Mesenchymal stem cell (in vitro differentiated cells and primary cell): ENCODE results near the gene FOXP1.

Experiments
- DNase-seq: peaks from one replicate; pipeline ENCODE4 v3.0.0-alpha.2; 2013
- H2AFZ ChIP-seq: one replicate; pipeline ENCODE4 v1.6.1; 2013; ENCODE audit warnings: low read depth, mild to moderate bottlenecking, control low read depth, inconsistent platforms, low read length, moderate library complexity
- H2AK5ac ChIP-seq: 2 replicates; pipeline ENCODE4 v1.6.1; 2013; ENCODE audit warnings: low read length, moderate library complexity, mild to moderate bottlenecking, inconsistent platforms; ENCODE audit not compliant: severe bottlenecking
- H2BK120ac ChIP-seq: one replicate; pipeline ENCODE4 v1.6.1; 2013; ENCODE audit warnings: low read depth, mild to moderate bottlenecking, inconsistent platforms, low read length, moderate library complexity
- H2BK12ac ChIP-seq, 2 experiments: one replicate each; pipeline ENCODE4 v1.6.1; 2013; ENCODE audit warnings: inconsistent platforms in 2 of 2, low read length in 2 of 2, mild to moderate bottlenecking in 2 of 2, moderate library complexity in 2 of 2, control low read depth in 1 of 2
- H2BK15ac ChIP-seq: one replicate; pipeline ENCODE4 v1.6.1; 2013; ENCODE audit warnings: mild to moderate bottlenecking, low read depth, inconsistent platforms; ENCODE audit not compliant: poor library complexity, severe bottlenecking
- H2BK5ac ChIP-seq: 2 replicates; pipeline ENCODE4 v1.6.1; 2013; ENCODE audit warnings: low read depth, mild to moderate bottlenecking, low read length, control low read depth, inconsistent platforms; ENCODE audit not compliant: poor library complexity, severe bottlenecking
- H3K14ac ChIP-seq, 2 experiments: one replicate each; pipeline ENCODE4 v1.6.1; 2013; ENCODE audit warnings: inconsistent platforms in 2 of 2, low read length in 2 of 2, control low read depth in 1 of 2, mild to moderate bottlenecking in 1 of 2, moderate library complexity in 1 of 2
- H3K18ac ChIP-seq, 2 experiments: one replicate each; pipeline ENCODE4 v1.6.1; 2013; ENCODE audit warnings: inconsistent platforms in 2 of 2, low read length in 2 of 2, control low read depth in 1 of 2, low read depth in 1 of 2, mild to moderate bottlenecking in 1 of 2
- H3K23ac ChIP-seq, 2 experiments: one replicate each; pipeline ENCODE4 v1.6.1; 2013; ENCODE audit warnings: inconsistent platforms in 2 of 2, low read length in 2 of 2, mild to moderate bottlenecking in 2 of 2, moderate library complexity in 2 of 2, control low read depth in 1 of 2
- H3K27ac ChIP-seq: 2 replicates; pipeline ENCODE4 v1.5.1; 2013; ENCODE audit warnings: mild to moderate bottlenecking, moderate library complexity, low read length, control low read depth, inconsistent platforms; ENCODE audit not compliant: poor library complexity, severe bottlenecking
- H3K27me3 ChIP-seq, 2 experiments: 2 replicates each; pipeline versions ENCODE4 v1.6.1 to v1.7.0; 2013; ENCODE audit warnings: low read length in 2 of 2, mild to moderate bottlenecking in 2 of 2, moderate library complexity in 2 of 2, control low read depth in 1 of 2, inconsistent platforms in 1 of 2; ENCODE audit not compliant: control insufficient read depth in 1 of 2, insufficient read depth in 1 of 2
- H3K36me3 ChIP-seq, 2 experiments: 2 replicates each; pipeline versions ENCODE4 v1.6.1 to v1.7.0; 2013; ENCODE audit warnings: low read length in 2 of 2, control low read depth in 1 of 2, inconsistent platforms in 1 of 2, low read depth in 1 of 2, mild to moderate bottlenecking in 1 of 2; ENCODE audit not compliant: insufficient read depth in 2 of 2, control insufficient read depth in 1 of 2
- H3K4ac ChIP-seq, 2 experiments: one replicate each; pipeline ENCODE4 v1.6.1; 2013; ENCODE audit warnings: inconsistent platforms in 2 of 2, low read length in 2 of 2, mild to moderate bottlenecking in 2 of 2, moderate library complexity in 2 of 2, control low read depth in 1 of 2, low read depth in 1 of 2
- H3K4me1 ChIP-seq: 2 replicates; pipeline ENCODE4 v1.6.1; 2013; ENCODE audit warnings: low read depth, low read length, control low read depth; ENCODE audit not compliant: control insufficient read depth, insufficient read depth
- H3K4me2 ChIP-seq: 2 replicates; pipeline ENCODE4 v1.6.1; 2013; ENCODE audit warnings: low read length, mild to moderate bottlenecking, inconsistent platforms; ENCODE audit not compliant: poor library complexity, severe bottlenecking
- H3K4me3 ChIP-seq, 2 experiments: 2 replicates each; pipeline versions ENCODE4 v1.5.1 to v1.7.0; 2013; ENCODE audit warnings: low read length in 2 of 2, mild to moderate bottlenecking in 2 of 2, control low read depth in 1 of 2, low read depth in 1 of 2; ENCODE audit not compliant: insufficient read depth in 1 of 2
- H3K79me1 ChIP-seq: replicated peaks from 2 replicates; pipeline ENCODE4 v1.6.1; 2013; ENCODE audit warnings: mild to moderate bottlenecking, control low read depth, low read length, inconsistent platforms; ENCODE audit not compliant: poor library complexity, severe bottlenecking
- H3K9ac ChIP-seq: 2 replicates; pipeline ENCODE4 v1.7.0; 2013; ENCODE audit warnings: mild to moderate bottlenecking, low read length, moderate library complexity
- H3K9me3 ChIP-seq: 2 replicates; pipeline ENCODE4 v1.7.0; 2013; ENCODE audit warnings: mild to moderate bottlenecking, low read length; ENCODE audit not compliant: control insufficient read depth
- H4K8ac ChIP-seq: one replicate; pipeline ENCODE4 v1.6.1; 2013; ENCODE audit warnings: inconsistent platforms, mild to moderate bottlenecking, low read length, moderate library complexity
- H4K91ac ChIP-seq: one replicate; pipeline ENCODE4 v1.6.1; 2013; ENCODE audit warnings: mild to moderate bottlenecking, low read length, inconsistent platforms
- WGBS: methylation state at CpG from one replicate; pipeline ENCODE4 v1.1.7; 2013; ENCODE audit warnings: mixed read lengths; 5-methylcytosine and 5-hydroxymethylcytosine counted together

Gene FOXP1

GRCh38 chr3:71453822-71454511 is 129.6 kb downstream of the FOXP1 start:
- 91% methylated on average over 10 of the region's 10 CpGs for WGBS
- Histone ChIP-seq H3K9ac (no peak overlapping the region), H2AFZ (no peak overlapping the region), H3K27ac (no peak overlapping the region), H2AK5ac (no peak overlapping the region), H2BK120ac (no peak overlapping the region), H3K4me1 (no peaks in the 10 kb centered on the region), H3K9me3 (no peaks in the 10 kb centered on the region), H3K4me3 (no peak overlapping the region), H2BK12ac (no peak overlapping the region), H3K79me1 (peaks cover 16% of the 10 kb centered on the region), H3K18ac (no peak overlapping the region), H3K27me3 (no peaks in the 10 kb centered on the region), H3K14ac (no peak overlapping the region), H2BK15ac (no peak overlapping the region), H3K4ac (no peak overlapping the region), H4K8ac (no peak overlapping the region), H3K4me2 (no peak overlapping the region), H4K91ac (no peak overlapping the region), H3K36me3 (no peaks in the 10 kb centered on the region), H2BK5ac (no peak overlapping the region), H3K23ac (no peak overlapping the region)
- DNase-seq: no peak

- H2BK12ac ChIP-seq: no peak overlapping the region
- no peak overlapping the region for H3K9ac ChIP-seq
- H2BK15ac ChIP-seq: no peak overlapping the region
- H4K91ac ChIP-seq: no peak overlapping the region
- H3K36me3 ChIP-seq: no peaks in the 10 kb centered on the region
- no peak overlapping the region for H2BK120ac ChIP-seq
- no peak overlapping the region for H3K14ac ChIP-seq
- H2AK5ac ChIP-seq: no peak overlapping the region
- no peak overlapping the region for H3K4me2 ChIP-seq
- no peak overlapping the region for H3K4ac ChIP-seq
- no peaks in the 10 kb centered on the region for H3K27me3 ChIP-seq
- H3K9me3 ChIP-seq: no peaks in the 10 kb centered on the region
- H2BK5ac ChIP-seq: no peak overlapping the region
- H3K27ac ChIP-seq: no peak overlapping the region
- H3K79me1 ChIP-seq: peaks cover 19% of the 10 kb centered on the region
- no peaks in the 10 kb centered on the region for H3K4me1 ChIP-seq
- whole genome bisulfite sequencing: 98% methylated on average over 3 of the region's 3 CpGs
- H2AFZ ChIP-seq: no peak overlapping the region
- no peak overlapping the region for H4K8ac ChIP-seq
- no peak overlapping the region for H3K4me3 ChIP-seq
- no peak overlapping the region for H3K18ac ChIP-seq
- no peak for DNase-seq
- no peak overlapping the region for H3K23ac ChIP-seq
Measured at GRCh38 chr3:71453319-71453718, 130.2 kb downstream of the FOXP1 start.

- H3K9me3 ChIP-seq: no peaks in the 10 kb centered on the region
- no peak overlapping the region for H3K27ac ChIP-seq
- no peak overlapping the region for H3K4ac ChIP-seq
- H3K18ac ChIP-seq: no peak overlapping the region
- no peak overlapping the region for H3K14ac ChIP-seq
- H3K36me3 ChIP-seq: no peaks in the 10 kb centered on the region
- H3K79me1 ChIP-seq: peaks cover 21% of the 10 kb centered on the region
- no peak overlapping the region for H2BK15ac ChIP-seq
- no peak overlapping the region for H2BK12ac ChIP-seq
- no peak for DNase-seq
- H3K27me3 ChIP-seq: no peaks in the 10 kb centered on the region
- H2AFZ ChIP-seq: no peak overlapping the region
- no peak overlapping the region for H2AK5ac ChIP-seq
- H3K9ac ChIP-seq: no peak overlapping the region
- 93% methylated on average over 5 of the region's 5 CpGs for WGBS
- no peak overlapping the region for H3K23ac ChIP-seq
- H4K8ac ChIP-seq: no peak overlapping the region
- H2BK5ac ChIP-seq: no peak overlapping the region
- H3K4me1 ChIP-seq: peaks cover 7% of the 10 kb centered on the region
- no peak overlapping the region for H3K4me2 ChIP-seq
- H2BK120ac ChIP-seq: no peak overlapping the region
- H3K4me3 ChIP-seq: no peak overlapping the region
- H4K91ac ChIP-seq: no peak overlapping the region
Measured at GRCh38 chr3:71451812-71452211, 131.7 kb downstream of the FOXP1 start.

- H3K9ac ChIP-seq: no peak overlapping the region
- no peak overlapping the region for H2BK15ac ChIP-seq
- H2BK5ac ChIP-seq: no peak overlapping the region
- DNase-seq: no peak
- no peak overlapping the region for H3K27ac ChIP-seq
- no peak overlapping the region for H3K4ac ChIP-seq
- 91% methylated on average over 3 of the region's 4 CpGs for WGBS
- H3K4me3 ChIP-seq: no peak overlapping the region
- H3K27me3 ChIP-seq: no peaks in the 10 kb centered on the region
- no peak overlapping the region for H3K14ac ChIP-seq
- no peaks in the 10 kb centered on the region for H3K9me3 ChIP-seq
- H2AFZ ChIP-seq: no peak overlapping the region
- peaks cover 25% of the 10 kb centered on the region for H3K79me1 ChIP-seq
- H3K4me1 ChIP-seq: peaks cover 11% of the 10 kb centered on the region
- no peak overlapping the region for H3K18ac ChIP-seq
- H2BK120ac ChIP-seq: no peak overlapping the region
- no peaks in the 10 kb centered on the region for H3K36me3 ChIP-seq
- H4K8ac ChIP-seq: no peak overlapping the region
- H4K91ac ChIP-seq: no peak overlapping the region
- no peak overlapping the region for H2AK5ac ChIP-seq
- no peak overlapping the region for H3K23ac ChIP-seq
- H3K4me2 ChIP-seq: no peak overlapping the region
- H2BK12ac ChIP-seq: no peak overlapping the region
Measured at GRCh38 chr3:71451060-71451459, 132.5 kb downstream of the FOXP1 start.
